HG03571 (cell line): Measurements from ENCODE around the gene GALR2.
"Not testable (repeated sequence)": the region's sequence is repeated elsewhere in the genome, so short reads cannot be mapped to it uniquely, and the experiment has no call there.

Source experiments
- ATAC-seq: cut with Tn5 transposase; IDR thresholded peaks from one replicate; pipeline ENCODE4 v1.9.1; 2021; ENCODE audit not compliant: unreplicated experiment

GALR2 gene

DNA sequence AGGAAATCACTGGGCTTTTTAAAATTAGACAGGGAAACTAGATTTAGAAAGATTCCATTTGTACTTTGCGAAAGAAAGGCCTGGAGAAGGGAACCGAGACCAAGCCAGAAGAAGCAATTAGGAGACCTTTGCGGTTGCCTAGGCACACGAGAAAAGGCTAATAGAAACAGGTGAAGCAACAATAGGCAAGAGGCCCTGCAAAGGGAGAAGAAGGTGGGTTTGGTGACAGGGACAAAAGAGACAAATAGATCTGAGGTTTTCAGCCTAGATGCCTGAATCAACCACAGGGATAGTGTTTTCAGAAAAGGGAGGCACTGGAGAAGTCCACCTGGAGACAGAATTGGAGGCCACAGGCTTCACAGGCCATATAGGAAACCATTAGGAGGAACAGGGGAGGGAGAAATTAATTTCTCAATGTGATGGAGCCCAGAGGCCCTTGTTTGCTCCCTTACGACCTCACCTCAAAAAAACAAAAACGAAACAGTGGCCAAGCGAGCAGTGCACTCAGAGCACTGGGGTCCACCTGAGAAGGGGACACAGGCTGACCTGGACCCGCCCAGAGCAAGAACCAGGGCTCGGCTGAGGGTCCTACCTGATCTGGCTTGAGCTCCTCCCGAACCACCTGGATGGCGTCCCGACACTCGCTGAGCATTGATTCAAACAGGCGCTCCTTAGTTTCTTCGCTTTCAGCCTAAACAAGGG, 24.6 kb upstream of the GALR2 start:
- ATAC-seq, result no peak

DNA sequence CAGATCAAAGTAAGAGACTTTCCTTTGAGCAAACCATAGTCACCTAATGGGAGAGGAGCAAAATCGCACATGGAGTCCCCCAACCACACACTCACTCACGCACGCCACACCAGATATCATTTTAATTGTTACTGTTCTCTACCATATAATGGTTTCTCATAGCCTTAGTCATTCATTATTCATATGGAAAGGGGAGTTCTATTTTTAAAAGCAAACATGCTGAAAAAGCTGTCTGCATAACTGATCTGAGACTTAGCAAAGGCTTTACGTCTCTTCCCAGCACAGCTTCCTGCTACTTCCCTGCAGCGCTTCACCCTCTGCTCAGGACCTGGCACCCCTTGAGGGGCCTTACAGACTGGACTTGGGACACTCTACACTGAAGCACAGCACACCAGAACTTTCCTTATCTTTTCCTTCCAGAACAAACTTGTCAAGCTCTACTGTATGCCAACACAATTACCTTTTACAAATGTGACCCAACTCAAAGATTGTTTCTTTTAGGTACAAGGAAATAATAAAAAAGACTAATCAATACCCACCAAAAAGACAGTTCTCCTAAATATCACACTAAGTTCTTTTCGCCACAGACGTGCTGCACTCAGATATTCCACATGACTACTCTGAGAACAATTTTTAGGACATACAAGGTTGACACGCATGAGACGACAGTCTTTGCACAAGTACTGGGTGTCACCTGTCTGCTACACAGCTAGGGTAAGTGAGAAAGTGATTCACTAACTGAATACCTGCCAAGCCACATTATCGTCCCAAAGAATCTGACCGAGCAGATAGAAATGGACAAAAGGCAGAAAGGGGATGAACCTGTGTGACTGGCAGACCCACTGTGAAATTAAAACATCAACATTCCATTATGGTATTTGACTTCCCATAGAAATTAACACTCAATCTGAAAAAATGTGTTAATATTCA, 23.8 kb upstream of the GALR2 start:
- no peak for ATAC-seq

DNA sequence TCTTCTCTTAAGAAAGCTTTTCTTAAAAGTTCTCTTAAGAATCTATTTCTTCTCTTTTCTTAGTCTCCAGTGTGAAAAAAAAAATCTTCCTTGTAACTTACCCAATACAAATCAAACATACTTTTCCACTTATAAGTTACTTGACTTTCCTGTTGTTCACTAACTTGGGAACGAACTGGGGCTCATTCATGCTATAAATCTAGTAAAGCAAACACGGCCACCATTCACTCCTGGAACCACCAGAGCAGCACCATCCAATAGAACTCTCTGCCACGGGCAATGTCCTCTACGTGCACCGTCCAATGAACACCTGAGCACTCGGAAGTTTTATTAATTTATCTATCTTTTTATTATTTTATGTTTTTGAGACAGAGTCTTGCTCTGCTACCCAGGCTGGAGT, 23.0 kb upstream of the GALR2 start:
- no peak for ATAC-seq

DNA sequence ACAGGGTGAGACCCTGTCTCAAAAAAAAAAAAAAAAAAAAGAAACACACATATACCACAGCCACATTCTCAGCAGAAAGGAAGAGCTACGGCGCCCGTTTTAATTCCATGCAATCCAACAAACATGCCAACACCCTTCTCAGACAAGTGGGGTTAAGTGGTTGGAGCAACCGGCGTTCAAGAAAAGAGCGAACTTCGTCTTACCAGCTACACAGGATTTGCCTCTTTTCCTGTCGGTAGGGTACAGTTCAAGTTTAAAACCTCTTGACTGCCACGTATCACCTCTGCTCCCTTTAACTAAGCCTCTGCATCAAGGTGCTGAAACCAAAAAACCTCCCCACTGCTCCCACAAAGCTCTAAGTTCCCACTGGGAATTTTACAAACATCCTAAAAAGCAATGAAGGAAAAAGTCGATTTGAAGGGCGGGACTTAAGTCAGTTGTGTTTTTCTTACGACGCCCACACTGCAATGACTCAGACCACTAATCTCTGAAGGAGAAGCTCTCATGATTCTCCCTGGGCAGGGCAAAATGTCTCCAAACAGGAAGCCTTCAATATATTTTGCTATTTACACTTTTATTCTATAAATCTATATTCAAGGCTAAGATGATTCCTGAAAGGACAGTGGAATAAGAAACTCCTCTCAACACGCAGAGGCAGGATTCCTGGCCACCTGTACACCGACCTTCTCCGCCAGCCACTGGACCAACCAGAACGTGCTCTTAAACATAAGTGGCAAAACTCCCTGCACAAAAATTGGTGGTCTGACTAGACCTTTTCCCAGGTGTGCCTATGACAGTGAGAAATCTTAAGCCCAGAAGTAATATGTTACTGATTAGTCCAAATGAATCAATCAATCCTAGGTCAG, 21.1 kb upstream of the GALR2 start:
- ATAC-seq, result no peak

DNA sequence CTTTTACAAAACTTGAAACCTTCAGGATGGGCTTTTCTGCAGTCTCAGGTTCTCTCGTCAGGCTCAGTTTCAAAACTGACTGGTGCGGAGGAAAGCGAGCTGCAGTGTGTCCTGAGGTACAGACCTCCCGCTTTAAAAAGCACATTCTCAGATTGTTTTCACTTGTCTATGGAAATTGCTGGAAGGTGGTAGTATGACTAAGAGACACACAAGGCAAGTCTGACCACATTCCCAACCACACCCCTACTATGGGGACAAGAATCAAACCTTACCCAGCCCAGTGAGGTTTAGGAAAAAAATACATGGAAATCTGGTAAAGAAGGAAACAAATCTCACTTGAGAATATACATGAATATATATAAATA, 20.5 kb upstream of the GALR2 start:
- ATAC-seq, result no peak

DNA sequence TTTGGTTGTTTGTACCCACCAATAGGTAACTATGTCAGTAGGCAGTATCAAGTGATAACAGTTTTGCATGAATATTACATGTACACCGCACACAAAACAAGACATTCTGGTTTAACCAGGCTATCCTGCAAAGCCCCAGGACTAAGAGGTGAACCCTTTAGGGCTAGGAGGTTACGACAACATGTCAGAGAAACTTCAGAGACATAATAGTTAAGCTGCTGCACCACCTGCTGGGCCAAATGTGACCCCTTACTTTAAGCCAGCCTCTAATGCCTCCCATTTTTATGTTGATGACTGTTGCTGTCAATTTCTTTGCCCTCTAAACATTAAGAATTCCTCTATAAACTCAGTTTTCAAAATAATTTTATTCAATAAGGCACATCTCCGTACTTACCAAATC, 17.7 kb upstream of the GALR2 start:
- no peak for ATAC-seq

DNA sequence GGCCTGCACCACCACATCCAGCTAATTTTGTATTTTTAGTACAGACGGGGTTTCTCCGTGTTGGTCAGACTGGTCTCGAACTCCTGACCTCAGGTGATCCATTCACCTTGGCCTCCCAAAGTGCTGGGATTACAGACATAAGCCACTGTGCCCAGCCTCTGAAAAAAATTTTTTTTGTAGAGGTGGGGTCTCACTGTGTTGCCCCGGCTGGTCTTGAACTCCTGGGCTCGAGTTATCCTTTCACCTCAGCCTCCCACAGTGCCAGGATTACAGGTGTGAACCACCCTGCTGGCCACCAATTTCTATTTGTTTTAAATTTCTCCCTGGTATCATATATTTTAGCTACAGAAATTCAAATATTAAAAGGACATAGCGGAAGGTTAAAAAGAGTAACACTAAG, 16.3 kb upstream of the GALR2 start:
- not testable (repeated sequence) for ATAC-seq

DNA sequence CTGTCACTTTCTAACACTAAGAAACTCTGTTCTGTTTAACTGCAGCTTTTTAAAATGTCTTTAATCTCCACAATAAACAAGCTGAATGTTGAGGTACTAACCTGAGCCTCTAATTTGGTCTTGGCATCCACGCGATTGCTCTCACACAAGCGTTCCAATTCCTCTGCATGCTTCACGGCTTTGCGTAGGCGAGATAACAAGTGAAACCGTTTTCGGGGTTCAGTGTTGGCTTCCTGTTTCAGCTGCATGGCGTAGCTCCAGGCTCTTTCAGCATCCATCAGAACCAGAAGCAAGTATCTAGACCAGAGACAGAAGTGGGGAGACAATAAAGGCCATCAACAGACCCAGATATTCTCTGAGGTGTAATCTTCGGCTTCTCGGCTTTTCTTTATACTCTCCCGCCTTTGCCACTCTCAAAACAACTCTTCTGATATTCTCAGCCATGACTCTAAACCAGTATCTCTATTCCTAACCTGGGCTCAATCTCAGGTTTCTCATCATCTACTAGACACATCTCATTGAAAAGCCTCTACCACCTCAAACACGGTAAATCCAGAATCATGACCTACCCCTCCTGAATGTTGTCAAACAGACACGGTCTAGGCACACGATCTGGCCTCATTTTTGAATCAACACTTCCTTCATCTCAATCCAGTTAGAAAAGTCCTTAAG, 10.6 kb upstream of the GALR2 start:
- ATAC-seq, result no peak

DNA sequence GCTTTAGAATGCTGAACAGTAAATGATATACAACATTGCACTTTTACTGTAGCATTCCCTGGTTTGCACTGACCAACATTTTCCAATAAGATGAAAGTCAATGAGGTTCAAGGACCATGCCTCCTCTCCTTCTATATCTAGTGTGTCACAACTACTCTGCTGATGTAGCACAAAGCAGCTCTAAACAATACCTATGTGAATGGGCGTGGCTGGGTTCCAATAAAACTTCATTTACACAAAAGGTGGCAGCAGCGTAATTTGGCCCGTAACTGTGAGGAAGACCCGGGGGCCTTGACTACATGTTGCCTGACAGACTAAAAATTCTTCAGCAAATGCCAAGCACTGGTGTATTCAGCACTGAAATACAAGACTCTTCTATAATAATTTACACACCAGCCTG, 8.8 kb upstream of the GALR2 start:
- no peak for ATAC-seq

DNA sequence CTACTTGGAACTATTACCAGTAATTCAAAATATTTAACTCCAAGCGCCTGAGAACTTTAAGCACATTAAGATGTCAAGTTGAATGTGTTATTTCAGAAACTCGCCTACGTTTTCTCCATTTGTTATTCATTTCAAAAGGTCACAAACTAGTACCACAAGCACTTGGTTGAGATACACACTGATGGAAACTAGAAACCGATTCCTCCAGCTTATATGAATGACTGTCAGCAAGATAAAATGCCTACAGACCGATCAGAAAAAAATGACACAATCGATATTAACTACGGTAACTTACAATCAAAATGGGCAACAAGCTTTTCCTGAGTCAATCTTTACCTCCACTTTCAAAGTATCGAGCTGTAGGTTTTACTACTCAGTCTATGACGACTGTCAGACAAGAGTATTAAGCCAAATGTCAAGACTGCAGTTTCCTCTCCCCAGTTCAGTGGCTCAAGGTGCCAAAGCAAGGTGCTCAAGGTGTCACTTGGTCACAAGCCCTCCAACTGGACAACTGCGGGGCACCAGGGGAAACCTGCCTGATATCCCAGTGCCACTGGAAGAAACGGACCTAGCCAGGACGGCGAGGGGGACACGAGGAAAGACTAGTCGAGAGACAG, 2.9 kb upstream of the GALR2 start:
- no peak for ATAC-seq

DNA sequence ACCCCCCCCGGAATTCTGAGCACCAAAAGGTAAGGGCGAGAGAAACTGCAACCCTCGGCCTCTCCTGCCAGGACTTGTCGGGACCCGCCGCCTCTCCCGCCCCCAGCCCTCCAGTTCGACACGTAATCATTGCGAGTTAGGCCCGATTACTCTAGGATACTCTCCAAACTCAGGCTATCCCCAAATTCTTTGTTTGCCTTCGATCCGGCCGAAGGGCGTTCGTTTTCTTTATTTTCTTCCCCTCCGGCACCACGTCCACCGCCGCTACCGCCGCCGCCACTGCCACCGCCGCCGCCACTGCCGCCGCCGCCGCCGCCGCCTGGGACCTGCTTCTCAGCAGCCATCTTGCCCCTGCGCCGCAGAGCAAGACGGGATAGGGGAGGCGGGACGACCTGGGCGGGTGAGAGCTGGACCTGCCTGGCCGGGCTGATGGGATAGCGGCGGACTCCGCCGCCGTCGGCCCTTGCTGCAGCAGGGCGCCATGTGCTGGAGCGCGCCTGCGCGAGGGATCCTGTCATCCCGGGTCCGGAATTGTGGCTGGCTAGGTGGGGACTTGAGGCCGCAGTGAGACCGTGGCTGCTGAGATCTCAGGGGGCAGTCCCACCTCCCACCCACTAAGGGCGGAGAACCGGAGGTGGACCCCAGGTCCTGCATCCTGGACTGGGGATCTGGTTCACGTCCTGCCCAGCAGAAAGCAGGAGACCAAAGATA, 2.3 kb upstream of the GALR2 start, which contains the start of gene SRP68:
TSS of gene SRP68 (minus strand) at position 370 of the 711 bp plus-strand sequence. CDS start at position 344, 26 bp downstream.
- ATAC-seq, result peak; percentile 78

DNA sequence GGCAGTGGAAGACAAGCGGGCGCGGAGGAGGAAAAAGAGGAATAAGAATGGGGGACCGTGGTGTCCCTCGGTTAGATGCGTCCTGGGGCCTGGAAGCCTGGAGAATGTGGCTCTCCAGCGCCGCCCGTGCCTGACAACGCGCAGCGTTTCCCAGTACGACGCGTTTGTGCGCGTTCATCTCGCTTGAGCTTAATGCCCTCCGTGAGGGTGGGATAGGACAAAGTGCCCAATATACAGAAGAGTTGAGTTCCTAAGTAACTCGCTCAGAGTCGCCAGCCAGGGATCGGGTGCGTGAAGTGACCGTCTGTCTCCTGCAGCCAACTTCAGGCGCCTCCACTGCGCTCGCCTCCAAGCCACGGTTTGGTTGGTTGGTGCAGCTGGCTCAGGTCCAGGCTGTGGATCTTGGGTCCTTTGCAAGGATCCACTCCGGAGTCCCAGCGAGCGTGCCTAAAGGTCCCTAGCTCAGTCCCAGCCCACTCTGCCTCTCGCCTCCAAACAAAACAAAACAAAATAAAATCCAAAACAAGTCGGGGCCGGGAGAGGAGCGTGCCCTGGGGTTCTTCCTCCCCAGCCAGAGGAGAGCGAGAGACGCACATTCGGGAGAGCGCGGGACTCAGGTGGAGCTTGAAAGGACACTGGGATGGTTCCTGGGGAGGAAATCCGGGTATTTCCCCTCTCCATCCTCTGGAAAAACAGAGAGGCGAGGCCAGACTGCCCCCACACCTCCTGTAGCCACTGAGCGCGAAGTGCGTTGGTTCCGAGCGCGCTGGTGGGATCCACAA, 974 bp downstream of the GALR2 start:
- no peak for ATAC-seq

DNA sequence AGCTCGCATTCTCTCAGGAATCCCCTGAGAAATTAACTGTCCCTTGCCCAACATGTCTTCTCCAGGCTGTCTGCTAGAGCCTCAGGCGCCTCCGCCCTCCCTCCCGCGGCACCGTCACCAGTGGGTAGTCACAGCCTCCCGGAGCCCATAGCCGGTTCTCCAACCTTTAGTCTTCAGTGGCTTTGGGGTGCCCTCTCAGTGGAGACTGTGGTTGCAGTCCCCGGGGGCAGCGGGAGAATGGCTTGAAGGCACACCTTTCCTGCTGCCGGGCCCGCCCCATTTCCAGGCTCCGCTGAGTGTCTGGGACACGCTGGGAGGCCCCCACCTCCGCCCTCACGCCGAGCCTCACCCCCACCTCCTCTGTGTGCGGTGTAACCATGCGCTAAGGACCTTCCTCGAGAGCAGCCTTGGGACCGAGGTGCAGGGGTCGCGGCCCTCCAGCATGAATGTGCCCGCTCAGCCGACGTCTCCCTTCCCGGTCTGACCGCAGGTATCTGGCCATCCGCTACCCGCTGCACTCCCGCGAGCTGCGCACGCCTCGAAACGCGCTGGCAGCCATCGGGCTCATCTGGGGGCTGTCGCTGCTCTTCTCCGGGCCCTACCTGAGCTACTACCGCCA, 1.7 kb downstream of the GALR2 start:
- ATAC-seq, result no peak

DNA sequence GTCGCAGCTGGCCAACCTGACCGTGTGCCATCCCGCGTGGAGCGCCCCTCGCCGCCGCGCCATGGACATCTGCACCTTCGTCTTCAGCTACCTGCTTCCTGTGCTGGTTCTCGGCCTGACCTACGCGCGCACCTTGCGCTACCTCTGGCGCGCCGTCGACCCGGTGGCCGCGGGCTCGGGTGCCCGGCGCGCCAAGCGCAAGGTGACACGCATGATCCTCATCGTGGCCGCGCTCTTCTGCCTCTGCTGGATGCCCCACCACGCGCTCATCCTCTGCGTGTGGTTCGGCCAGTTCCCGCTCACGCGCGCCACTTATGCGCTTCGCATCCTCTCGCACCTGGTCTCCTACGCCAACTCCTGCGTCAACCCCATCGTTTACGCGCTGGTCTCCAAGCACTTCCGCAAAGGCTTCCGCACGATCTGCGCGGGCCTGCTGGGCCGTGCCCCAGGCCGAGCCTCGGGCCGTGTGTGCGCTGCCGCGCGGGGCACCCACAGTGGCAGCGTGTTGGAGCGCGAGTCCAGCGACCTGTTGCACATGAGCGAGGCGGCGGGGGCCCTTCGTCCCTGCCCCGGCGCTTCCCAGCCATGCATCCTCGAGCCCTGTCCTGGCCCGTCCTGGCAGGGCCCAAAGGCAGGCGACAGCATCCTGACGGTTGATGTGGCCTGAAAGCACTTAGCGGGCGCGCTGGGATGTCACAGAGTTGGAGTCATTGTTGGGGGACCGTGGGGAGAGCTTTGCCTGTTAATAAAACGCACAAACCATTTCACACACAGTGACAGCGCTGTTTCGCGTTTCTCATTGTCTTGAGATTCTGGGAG, 2.4 kb downstream of the GALR2 start:
- ATAC-seq, result no peak

DNA sequence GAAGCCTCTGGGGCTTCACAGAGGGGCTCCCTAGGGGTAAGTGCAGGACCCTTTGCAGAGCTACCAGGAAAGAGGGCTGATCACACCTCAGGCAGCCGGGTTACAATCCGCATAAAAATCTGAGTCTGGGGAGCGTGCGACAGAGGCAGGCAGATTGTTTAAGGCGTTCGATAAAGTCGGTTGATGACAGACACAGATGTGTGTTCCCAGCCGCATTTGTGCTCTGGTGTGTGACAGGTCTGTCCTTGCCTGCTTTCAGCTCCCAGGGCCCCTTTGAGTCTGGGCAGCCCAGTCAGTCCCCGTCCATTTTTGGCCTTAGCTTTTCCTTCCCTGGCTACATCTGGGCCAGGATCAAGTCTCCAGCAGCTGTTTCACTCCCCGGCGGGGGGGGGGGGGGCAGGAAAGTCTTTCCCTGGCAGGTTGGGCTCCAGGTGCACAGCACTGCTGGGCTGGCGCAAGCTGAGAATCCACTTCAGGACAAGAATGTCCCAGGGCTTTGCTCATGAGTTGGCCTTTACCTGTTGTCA, 3.1 kb downstream of the GALR2 start:
- no peak for ATAC-seq

DNA sequence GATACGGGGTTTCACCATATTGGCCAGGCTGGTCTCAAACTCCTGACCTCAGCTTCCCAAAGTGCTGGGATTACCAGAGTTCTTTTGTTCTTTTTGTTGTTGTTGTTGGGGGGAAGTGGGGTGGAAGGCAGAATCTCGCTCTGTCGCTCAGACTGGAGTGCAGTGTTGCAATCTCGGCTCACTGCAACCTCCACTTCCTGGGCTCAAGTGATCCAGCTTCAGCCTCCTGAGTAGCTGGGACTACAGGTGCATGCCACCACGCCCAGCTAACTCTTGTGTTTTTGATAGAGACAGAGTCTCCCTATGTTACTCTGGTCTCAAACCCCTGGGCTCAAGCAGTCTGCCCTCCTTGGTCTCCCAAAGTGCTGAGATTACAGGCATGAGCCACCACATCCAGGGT, 3.8 kb downstream of the GALR2 start:
- not testable (repeated sequence) for ATAC-seq

DNA sequence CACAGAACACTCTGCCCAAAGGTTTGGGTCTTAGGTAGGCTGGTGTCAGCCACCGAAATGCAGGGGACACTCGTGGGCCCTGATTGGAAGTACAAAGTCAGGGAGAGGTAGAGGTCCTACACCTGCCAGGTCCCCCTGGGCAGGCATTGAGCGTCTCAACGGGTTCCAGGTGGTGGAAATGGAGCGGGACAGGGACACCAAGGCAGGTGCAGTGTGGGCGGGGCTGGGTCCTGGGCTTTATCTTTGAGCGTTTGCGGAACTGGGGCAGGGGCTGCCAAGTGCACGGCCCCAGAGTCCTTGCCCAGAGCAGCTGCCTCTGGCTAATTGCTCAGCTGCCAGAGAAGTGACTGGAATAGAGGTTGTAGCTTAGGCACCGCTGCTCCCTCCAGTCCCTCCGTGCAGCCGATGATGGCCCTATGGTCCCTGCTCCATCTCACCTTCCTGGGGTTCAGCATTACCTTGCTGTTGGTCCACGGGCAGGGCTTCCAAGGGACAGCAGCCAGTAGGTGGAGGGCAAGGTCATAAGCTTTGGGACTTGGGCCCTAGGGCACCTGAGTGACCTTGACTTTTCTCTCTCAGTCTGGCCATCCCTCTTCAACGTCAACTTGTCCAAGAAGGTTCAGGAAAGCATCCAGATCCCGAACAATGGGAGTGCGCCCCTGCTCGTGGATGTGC, 4.4 kb downstream of the GALR2 start, which contains the start of gene ZACN:
TSS of gene ZACN (plus strand) at position 323 of the 675 bp plus-strand sequence. CDS start at position 406, 83 bp downstream.
- ATAC-seq, result no peak
